ENCODE data around the gene COA8.
"Not testable (repeated sequence)": the region's sequence is repeated elsewhere in the genome, so short reads cannot be mapped to it uniquely, and the experiment has no call there.

The COA8 gene

GRCh38 chr14:103521951-103522563 is 40.7 kb upstream of the COA8 start:
- DNase-seq (ENCODE audit: low read depth in 2 of 2) = no peak
- TF ChIP-seq, protein P1, sequence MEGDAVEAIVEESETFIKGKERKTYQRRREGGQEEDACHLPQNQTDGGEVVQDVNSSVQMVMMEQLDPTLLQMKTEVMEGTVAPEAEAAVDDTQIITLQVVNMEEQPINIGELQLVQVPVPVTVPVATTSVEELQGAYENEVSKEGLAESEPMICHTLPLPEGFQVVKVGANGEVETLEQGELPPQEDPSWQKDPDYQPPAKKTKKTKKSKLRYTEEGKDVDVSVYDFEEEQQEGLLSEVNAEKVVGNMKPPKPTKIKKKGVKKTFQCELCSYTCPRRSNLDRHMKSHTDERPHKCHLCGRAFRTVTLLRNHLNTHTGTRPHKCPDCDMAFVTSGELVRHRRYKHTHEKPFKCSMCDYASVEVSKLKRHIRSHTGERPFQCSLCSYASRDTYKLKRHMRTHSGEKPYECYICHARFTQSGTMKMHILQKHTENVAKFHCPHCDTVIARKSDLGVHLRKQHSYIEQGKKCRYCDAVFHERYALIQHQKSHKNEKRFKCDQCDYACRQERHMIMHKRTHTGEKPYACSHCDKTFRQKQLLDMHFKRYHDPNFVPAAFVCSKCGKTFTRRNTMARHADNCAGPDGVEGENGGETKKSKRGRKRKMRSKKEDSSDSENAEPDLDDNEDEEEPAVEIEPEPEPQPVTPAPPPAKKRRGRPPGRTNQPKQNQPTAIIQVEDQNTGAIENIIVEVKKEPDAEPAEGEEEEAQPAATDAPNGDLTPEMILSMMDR (IDR thresholded peaks at IDR 0.05; ENCODE audit: low read depth, low read length) = no peak
- peak overlapping the region; percentile 41 to 47 for H3K4me3 ChIP-seq (replicated peaks in 1 of 2; ENCODE audit: low read depth in 2 of 2, low read length in 2 of 2)

- peak; percentile 44 to 59 for DNase-seq (ENCODE audit: low read depth in 2 of 2)
- peak within 1 kb of the TSS; percentile 41 to 47 for H3K4me3 ChIP-seq (replicated peaks in 1 of 2; ENCODE audit: low read depth in 2 of 2, low read length in 2 of 2)
- TF ChIP-seq, protein P1 (IDR thresholded peaks at IDR 0.05; ENCODE audit: low read depth, low read length) = no peak
These were observed 39.8 kb upstream of the COA8 start, which contains the start of gene CKB for GRCh38 chr14:103522649-103523574. Gene CKB (minus strand): TSS chr14:103522830. CDS start chr14:103522493, 337 bp downstream.

GRCh38 chr14:103523575-103523954 is 39.2 kb upstream of the COA8 start:
- no peak overlapping the region for H3K4me3 ChIP-seq (replicated peaks in 1 of 2; ENCODE audit: low read depth in 2 of 2, low read length in 2 of 2)
- DNase-seq (ENCODE audit: low read depth in 2 of 2) = no peak
- TF ChIP-seq, protein P1 (IDR thresholded peaks at IDR 0.05; ENCODE audit: low read depth, low read length) = no peak

GRCh38 chr14:103524002-103524935 is 38.5 kb upstream of the COA8 start:
- DNase-seq (ENCODE audit: low read depth in 2 of 2) = no peak
- no peak overlapping the region for H3K4me3 ChIP-seq (replicated peaks in 1 of 2; ENCODE audit: low read depth in 2 of 2, low read length in 2 of 2)
- TF ChIP-seq, protein P1 (IDR thresholded peaks at IDR 0.05; ENCODE audit: low read depth, low read length) = no peak

DNA sequence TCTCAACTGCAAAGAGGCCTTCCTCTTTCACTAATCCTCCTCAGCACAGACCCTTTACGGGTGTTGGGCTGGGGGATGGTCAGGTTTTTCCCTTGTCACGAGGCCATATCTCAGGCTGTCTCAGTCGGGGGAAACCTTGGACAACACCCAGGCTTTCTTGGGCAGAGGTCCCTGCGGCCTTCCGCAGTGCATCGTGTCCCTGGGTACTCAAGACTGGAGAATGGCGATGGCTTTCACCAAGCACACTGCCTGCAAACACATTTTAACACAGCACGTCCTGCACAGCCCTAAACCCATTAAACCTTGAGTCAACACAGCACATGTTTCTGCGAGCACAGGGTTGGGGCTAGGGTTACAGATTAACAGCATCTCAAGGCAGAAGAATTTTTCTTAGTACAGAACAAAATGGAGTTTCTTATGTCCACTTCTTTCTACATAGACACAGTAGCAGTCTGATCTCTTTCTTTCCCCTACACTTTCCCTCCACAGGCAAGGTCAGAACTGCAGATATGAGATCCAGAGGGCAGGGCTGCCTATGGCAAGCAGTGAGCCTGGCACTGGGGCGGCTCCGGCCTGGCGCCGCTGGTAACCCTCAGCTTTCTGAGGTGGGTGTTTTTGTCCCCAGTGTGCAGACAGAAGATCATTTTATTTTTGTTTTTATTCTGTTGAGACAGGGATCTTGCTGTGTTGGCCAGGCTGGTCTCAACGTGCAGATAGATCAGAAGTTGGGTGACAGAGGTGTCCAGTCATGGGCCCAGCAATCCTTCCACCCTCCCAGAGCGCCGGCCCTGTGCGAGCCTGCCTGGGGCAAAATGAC is 37.1 kb upstream of the COA8 start:
- not testable (repeated sequence) for DNase-seq (ENCODE audit: low read depth in 2 of 2); H3K4me3 ChIP-seq (replicated peaks in 1 of 2; ENCODE audit: low read depth in 2 of 2, low read length in 2 of 2)

DNA sequence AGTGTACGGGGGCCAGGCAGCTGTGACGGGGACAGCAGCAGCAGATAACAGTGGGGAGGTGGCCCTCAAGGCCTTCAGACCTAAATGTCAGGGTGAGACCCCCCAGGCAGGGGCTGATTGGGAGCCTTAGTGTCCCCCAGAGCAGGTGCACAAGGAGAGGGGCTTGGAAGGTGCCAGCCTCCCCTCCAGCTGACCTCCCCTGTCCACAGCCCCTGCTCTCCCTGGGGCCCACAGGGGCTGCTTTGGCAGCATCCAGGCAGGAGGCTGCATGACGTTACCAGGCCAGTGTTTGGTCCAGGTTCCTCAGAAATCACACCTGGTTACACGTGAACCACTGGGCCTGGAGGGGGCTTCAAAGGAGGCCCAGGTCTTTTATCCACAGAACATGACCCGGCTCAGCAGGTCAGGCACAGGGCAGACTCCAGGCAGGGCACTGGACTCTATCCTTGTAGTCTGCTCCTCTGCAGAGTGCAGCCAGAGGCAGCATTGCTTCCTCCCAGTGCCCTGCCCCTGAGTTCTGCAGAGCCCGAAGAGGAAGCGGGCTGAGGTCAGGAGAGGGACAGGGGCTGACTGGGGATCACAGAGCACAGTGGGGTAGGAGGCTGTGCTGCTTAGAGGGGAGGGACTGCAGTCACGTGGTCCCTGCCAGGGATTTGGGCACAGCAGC is 36.4 kb upstream of the COA8 start:
- no peak for DNase-seq (ENCODE audit: low read depth in 2 of 2)
- TF ChIP-seq, protein P1 (IDR thresholded peaks at IDR 0.05; ENCODE audit: low read depth, low read length) = no peak
- no peak overlapping the region for H3K4me3 ChIP-seq (replicated peaks in 1 of 2; ENCODE audit: low read depth in 2 of 2, low read length in 2 of 2)
